Epithelial cell of esophagus (primary cell): ENCODE measurements around the gene ZNF236.
"Not testable (repeated sequence)": the region's sequence is repeated elsewhere in the genome, so short reads cannot be mapped to it uniquely, and the experiment has no call there.

Source experiments
- DNase-seq: peaks from one replicate; pipeline ENCODE4 v3.0.0; 2010; ENCODE audit warnings: low read depth
- H3K4me3 ChIP-seq: 2 replicates; pipeline ENCODE4 v1.5.1; 2011; ENCODE audit warnings: mild to moderate bottlenecking, low read length, control low read depth
- TF ChIP-seq, protein P1 (sequence below): IDR thresholded peaks from 2 replicates; pipeline ENCODE4 v1.5.1; 2011; ENCODE audit warnings: low read depth, mild to moderate bottlenecking, low read length, control low read depth, inconsistent platforms; ENCODE audit not compliant: insufficient read depth; ENCODE audit errors: missing control alignments

The ZNF236 gene

DNA sequence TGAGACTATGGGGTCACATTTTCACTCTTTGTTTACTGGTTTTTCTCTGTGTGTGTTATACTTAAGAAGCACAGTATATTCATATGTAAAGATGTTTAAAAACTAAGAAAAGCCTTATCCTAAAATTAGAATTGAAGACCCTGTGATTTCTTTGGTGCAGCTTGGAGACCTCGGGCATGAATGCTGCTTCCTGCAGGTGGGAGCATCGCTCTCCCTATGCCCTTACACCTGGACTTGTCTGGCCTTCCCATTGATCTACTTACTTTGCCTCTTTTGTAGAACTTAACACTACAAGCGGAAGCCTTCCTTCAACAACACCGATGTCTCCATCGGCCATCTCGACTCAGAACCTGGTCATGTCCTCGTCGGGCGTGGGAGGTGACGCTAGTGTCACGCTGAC, 114.5 kb downstream of the ZNF236 start:
- TF ChIP-seq, protein P1, sequence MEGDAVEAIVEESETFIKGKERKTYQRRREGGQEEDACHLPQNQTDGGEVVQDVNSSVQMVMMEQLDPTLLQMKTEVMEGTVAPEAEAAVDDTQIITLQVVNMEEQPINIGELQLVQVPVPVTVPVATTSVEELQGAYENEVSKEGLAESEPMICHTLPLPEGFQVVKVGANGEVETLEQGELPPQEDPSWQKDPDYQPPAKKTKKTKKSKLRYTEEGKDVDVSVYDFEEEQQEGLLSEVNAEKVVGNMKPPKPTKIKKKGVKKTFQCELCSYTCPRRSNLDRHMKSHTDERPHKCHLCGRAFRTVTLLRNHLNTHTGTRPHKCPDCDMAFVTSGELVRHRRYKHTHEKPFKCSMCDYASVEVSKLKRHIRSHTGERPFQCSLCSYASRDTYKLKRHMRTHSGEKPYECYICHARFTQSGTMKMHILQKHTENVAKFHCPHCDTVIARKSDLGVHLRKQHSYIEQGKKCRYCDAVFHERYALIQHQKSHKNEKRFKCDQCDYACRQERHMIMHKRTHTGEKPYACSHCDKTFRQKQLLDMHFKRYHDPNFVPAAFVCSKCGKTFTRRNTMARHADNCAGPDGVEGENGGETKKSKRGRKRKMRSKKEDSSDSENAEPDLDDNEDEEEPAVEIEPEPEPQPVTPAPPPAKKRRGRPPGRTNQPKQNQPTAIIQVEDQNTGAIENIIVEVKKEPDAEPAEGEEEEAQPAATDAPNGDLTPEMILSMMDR = no peak
- DNase-seq = no peak
- H3K4me3 ChIP-seq = no peak overlapping the region

DNA sequence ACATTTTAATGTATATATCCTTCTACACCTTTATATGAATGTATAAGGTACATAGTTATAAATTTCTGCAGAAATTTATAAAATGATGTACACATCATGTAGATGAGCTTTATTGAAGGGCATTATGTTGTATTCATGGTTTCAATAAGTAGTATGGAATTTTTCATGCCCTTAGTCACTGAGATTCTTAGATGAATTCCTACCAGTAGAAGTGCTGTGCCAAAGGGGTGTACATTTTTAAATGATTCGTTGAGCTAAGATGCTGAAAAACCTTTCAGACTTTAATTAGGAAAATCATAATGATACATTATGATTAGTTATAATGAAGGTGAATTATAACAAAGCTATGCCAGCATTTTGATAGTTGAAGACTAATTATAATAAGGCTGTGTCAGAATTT, 115.2 kb downstream of the ZNF236 start:
- TF ChIP-seq, protein P1 = no peak
- no peak for DNase-seq
- H3K4me3 ChIP-seq = no peak overlapping the region

DNA sequence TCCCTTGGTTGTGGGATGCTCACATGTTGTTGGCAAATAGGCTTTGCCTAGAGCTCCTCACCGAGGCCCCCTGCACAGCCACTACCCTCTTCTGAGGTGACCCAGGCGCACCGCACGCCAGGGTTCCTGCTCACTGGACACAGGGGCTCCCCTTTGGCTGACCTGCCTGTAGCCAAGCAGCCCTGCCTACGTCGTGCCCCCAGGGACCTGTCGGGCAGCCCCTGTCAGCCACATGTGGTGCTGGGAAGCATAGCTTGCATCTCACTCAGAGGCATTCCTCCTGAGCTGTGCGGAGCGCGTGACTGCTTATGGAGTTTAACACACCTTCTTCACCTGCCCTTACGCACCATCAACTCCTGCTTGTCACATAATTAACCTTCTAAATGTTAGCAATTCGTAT, 116.3 kb downstream of the ZNF236 start:
- DNase-seq = no peak
- TF ChIP-seq, protein P1 = no peak

DNA sequence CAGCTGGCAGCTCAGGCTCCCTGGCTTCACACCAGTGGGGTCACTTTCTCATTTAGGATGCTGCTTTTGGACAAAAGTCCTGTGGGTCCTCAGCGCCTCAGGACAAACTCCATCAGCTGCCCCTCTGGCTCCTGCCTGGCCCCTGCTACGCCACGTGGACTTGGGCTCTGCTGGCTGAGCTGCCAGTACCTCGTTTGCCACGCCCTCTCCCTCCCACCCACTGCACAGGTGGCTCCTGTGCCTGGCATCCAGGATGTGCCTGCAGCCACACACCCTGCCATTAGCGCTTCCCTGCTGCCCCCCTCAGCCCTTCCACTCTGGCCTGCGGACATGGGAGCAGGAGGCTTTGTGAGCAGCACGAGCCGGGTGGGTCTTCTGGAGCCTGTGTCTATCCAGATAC, 118.9 kb downstream of the ZNF236 start:
- no peak for DNase-seq
- H3K4me3 ChIP-seq = no peak overlapping the region
- TF ChIP-seq, protein P1 = no peak

More for the DNA sequence above, 116.3 kb downstream of the ZNF236 start:
- no peak overlapping the region for H3K4me3 ChIP-seq

DNA sequence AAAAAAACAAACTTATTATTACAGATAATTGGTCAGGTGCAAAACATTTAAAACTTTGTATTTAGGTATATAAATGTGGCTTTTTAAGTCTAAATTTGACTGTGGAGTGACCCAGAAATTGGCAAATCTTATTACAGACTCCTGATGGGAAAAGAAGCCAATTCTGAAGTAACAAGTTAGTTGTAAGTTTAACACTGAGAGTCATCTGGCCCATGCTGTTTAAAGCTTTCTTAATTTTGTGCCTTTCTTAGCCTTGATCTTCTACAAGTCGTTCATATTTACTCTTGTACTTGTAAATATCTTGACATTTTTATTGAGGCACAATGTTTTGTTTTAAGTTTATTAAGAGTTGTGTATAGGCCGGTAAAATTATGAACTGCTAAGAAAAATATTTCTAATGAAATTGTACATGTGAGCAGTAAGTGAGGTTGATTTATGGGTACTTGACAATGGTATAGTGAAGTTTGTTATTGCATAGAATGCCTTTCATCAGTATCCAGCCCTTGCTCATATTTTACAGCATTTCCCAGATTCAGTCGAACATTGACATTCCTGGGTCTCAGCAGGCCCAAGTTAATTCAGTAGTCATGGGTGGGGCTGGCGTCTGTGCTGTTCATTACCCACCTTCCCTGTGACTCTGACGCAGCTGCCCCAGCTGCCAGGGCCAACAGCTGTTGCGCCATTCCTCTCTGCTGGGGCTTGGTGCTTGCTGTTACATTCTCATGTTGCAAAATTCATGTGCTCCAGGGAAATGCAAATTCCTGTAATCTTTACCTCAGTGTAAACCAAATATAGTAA, 121.4 kb downstream of the ZNF236 start:
- TF ChIP-seq, protein P1 = no peak
- no peak overlapping the region for H3K4me3 ChIP-seq
- DNase-seq = peak; percentile 45

DNA sequence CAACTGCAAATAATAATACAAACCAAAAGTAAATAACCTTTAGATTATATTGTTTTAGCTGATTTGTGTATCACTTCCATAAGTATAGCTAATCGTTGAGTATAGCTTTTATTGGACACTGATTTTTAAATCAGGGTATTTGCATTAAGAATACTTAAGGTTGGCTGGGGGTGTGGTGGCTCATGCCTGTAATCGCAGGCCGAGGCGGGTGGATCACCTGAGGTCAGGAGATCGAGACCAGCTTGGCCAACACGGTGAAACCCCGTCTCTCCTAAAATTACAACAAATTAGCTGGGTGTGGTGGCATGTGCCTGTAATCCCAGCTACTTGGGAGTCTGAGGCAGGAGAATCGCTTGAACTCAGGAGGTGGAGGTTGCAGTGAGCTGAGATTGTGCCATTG, 122.0 kb downstream of the ZNF236 start:
- not testable (repeated sequence) for DNase-seq, H3K4me3 ChIP-seq

DNA sequence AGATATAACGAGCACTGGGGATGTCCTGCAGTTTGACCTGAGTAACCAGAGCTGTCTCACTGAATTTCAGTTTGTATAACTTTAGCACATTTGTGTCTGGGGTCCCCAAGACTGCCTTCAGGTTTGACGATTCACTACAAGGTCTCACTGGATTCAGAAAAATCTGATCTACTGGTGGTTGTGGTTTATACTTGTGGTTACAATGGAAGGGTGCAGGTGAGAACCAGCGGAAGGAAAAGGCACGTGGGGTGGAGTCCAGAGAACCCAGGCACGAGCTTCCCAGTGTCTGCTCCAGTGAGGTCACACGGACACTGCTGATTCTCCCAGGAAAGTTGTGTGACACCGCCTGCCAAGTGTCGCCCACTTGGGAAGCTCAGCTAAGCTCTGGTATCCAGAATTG, 126.0 kb downstream of the ZNF236 start:
- TF ChIP-seq, protein P1 = no peak
- no peak for DNase-seq
- no peak overlapping the region for H3K4me3 ChIP-seq
